SK-N-SH treated with all-trans-retinoic acid at 6 μM for 48 hours (cell line): ENCODE measurements around the gene TBCD.

Source experiments
- BACH2 ChIP-seq: fragments of 250-450 bp; sonication (Bioruptor Pico); IDR thresholded peaks from 2 replicates; pipeline ENCODE4 v1.9.0; 2021; ENCODE audit warnings: mild to moderate bottlenecking, borderline replicate concordance
- CREB5 ChIP-seq: fragments of 250-450 bp; sonication (Bioruptor Pico); IDR thresholded peaks from 2 replicates; pipeline ENCODE4 v1.5.1; 2020; ENCODE audit warnings: low read depth, mild to moderate bottlenecking, moderate library complexity
- CSDC2 ChIP-seq: fragments of 250-450 bp; sonication (Bioruptor Pico); IDR thresholded peaks from 2 replicates; pipeline ENCODE4 v1.5.0; 2020; ENCODE audit warnings: mild to moderate bottlenecking, moderate library complexity
- ESRRG ChIP-seq: fragments of 250-450 bp; sonication (Bioruptor Pico); IDR thresholded peaks from 2 replicates; pipeline ENCODE4 v1.6.1; 2021; ENCODE audit warnings: mild to moderate bottlenecking
- ISL1 ChIP-seq: fragments of 250-450 bp; sonication (Bioruptor Pico); IDR thresholded peaks from 2 replicates; pipeline ENCODE4 v2.1.2; 2022; ENCODE audit warnings: mild to moderate bottlenecking, moderate library complexity
- PATZ1 ChIP-seq: fragments of 250-450 bp; sonication (Bioruptor Pico); IDR thresholded peaks from 2 replicates; pipeline ENCODE4 v1.8.0; 2020; ENCODE audit warnings: mild to moderate bottlenecking, moderate library complexity, borderline replicate concordance
- POU6F1 ChIP-seq: fragments of 250-450 bp; sonication (Bioruptor Pico); IDR thresholded peaks from 2 replicates; pipeline ENCODE4 v1.8.0; 2021; ENCODE audit warnings: low read depth, mild to moderate bottlenecking, moderate library complexity, borderline replicate concordance
- RARB ChIP-seq: fragments of 250-450 bp; sonication (Bioruptor Pico); IDR thresholded peaks from 2 replicates; pipeline ENCODE4 v1.8.0; 2021; ENCODE audit warnings: mild to moderate bottlenecking, moderate library complexity
- SNAI2 ChIP-seq: fragments of 250-450 bp; sonication (Bioruptor Pico); IDR thresholded peaks from 2 replicates; pipeline ENCODE4 v1.5.0; 2020; ENCODE audit warnings: mild to moderate bottlenecking, moderate library complexity
- ZFP30 ChIP-seq: fragments of 450-650 bp; formaldehyde crosslinking; IDR thresholded peaks from 2 replicates; pipeline ENCODE4 v1.5.0; 2022; ENCODE audit warnings: mild to moderate bottlenecking, moderate library complexity

- TF ChIP-seq ISL1 (CRISPR knock-in tag) (no peak), BACH2 (CRISPR knock-in tag) (no peak), CREB5 (CRISPR knock-in tag) (no peak), RARB (CRISPR knock-in tag) (no peak), PATZ1 (CRISPR knock-in tag) (no peak), SNAI2 (CRISPR knock-in tag) (no peak), ZFP30 (no peak), ESRRG (CRISPR knock-in tag) (no peak), POU6F1 (CRISPR knock-in tag) (no peak), CSDC2 (CRISPR knock-in tag) (no peak)
Observed at GRCh38 chr17:82860606-82861392, 108.9 kb downstream of the TBCD start.
